ENCODE results near the gene WASHC1.
"Not testable (repeated sequence)": the region's sequence is repeated elsewhere in the genome, so short reads cannot be mapped to it uniquely, and the experiment has no call there.

DNA sequence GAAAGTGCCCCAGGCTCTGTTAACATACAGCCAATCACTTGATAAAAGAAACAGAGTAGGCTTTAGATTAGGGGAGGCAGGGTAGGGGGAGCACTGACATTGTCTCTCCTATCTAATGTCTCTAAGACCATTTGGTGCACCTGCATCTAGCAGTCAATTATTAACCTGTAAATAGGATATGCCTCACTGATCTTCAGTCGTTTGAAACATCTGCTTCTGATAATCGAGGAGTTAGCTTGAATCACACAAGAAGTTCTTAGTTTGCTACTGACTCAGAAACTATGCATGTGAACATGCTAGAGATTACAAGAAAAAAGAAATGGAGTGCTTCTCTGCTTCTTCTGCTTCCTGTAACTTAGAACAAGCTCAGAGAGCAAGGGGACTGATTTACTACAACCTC is 23.4 kb upstream of the WASHC1 start:
- TF ChIP-seq SUPT5H (IDR thresholded peaks at IDR 0.05); ZBTB8A (IDR thresholded peaks at IDR 0.05; ENCODE audit: partially characterized antibody); ZBTB26 (CRISPR knock-in tag; IDR thresholded peaks at IDR 0.05): not testable (repeated sequence)

All from K562 (cell line).